T-helper 1 cell (primary cell): Measurements from ENCODE around the gene LPAR5.
A peak's percentile ranks its signal among the peaks of the same experiment; 100 is the strongest.

Experiments
- DNase-seq, 5 donors: peaks; one replicate each; pipeline ENCODE4 v3.0.0-alpha.2; 2012 to 2020

Gene LPAR5

GRCh38 chr12:6638305-6638704, 2.5 kb upstream of the LPAR5 start:
- DNase-seq, result no peak

GRCh38 chr12:6635375-6635855, 344 bp downstream of the LPAR5 start:
- peak in 2 of 5 donors; percentile 26 to 57 for DNase-seq

- peak in 3 of 5 donors; percentile 22 to 76 (median 43) for DNase-seq
These were observed 3.5 kb downstream of the LPAR5 start for GRCh38 chr12:6632026-6632983.

- peak in 1 of 5 donors; percentile 37 for DNase-seq
These were observed 4.2 kb downstream of the LPAR5 start for GRCh38 chr12:6631549-6631961.

GRCh38 chr12:6630736-6631135, 5.0 kb downstream of the LPAR5 start:
- DNase-seq, result no peak

GRCh38 chr12:6627616-6628015, 8.1 kb downstream of the LPAR5 start:
- DNase-seq, result peak in 3 of 5 donors; percentile 37 to 57 (median 49)

- no peak for DNase-seq
These were observed 9.0 kb downstream of the LPAR5 start for GRCh38 chr12:6626654-6627283.

- no peak for DNase-seq
These were observed 14.9 kb downstream of the LPAR5 start for GRCh38 chr12:6620885-6621274.

GRCh38 chr12:6620137-6620884, 15.4 kb downstream of the LPAR5 start:
- DNase-seq, result peak in 3 of 5 donors; percentile 21 to 59 (median 48)

- DNase-seq, result no peak
These were observed 17.1 kb downstream of the LPAR5 start for GRCh38 chr12:6618483-6619225.

- no peak for DNase-seq
These were observed 20.0 kb downstream of the LPAR5 start for GRCh38 chr12:6615802-6616201.

- no peak for DNase-seq
These were observed 21.1 kb downstream of the LPAR5 start for GRCh38 chr12:6614513-6615172.

GRCh38 chr12:6613776-6614512, 21.8 kb downstream of the LPAR5 start:
- peak in 4 of 5 donors; percentile 22 to 54 (median 46) for DNase-seq

- peak in 1 of 5 donors; percentile 54 for DNase-seq
These were observed 22.6 kb downstream of the LPAR5 start for GRCh38 chr12:6613015-6613775.

GRCh38 chr12:6612652-6613014, 23.1 kb downstream of the LPAR5 start:
- DNase-seq, result no peak

GRCh38 chr12:6612247-6612646, 23.5 kb downstream of the LPAR5 start:
- DNase-seq, result peak in 3 of 5 donors; percentile 29 to 49 (median 32)

- peak in 2 of 5 donors; percentile 15 to 31 for DNase-seq
These were observed 27.0 kb downstream of the LPAR5 start for GRCh38 chr12:6608592-6609281.

- peak; percentile 44 to 79 (median 63) for DNase-seq
These were observed 27.8 kb downstream of the LPAR5 start for GRCh38 chr12:6607751-6608591.
